Measurements from ENCODE around the gene RALGPS1.

The RALGPS1 gene

DNA sequence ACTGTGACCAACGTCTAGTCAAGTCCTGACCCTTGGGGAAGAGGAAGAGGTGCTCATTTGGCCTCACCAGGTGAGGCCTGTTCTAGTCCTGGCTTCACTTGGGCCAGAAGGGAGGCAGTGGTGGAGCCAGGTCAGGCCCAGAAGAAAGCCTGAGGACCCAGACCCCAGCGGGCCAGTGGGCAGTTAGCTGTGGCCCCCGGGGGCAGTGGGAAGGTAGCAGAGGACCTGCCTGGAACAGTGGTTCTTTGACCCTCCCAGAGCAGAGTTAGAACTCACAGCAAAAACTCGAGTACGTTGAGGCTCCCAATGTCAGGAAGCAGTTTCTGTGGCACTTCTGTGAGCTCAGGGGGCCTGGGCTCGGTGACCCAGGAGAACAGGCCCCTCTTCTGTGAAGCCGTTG is 284.0 kb downstream of the RALGPS1 start:
- no peaks in the 10 kb centered on the region for H3K27me3 ChIP-seq
- TF ChIP-seq, protein P1, sequence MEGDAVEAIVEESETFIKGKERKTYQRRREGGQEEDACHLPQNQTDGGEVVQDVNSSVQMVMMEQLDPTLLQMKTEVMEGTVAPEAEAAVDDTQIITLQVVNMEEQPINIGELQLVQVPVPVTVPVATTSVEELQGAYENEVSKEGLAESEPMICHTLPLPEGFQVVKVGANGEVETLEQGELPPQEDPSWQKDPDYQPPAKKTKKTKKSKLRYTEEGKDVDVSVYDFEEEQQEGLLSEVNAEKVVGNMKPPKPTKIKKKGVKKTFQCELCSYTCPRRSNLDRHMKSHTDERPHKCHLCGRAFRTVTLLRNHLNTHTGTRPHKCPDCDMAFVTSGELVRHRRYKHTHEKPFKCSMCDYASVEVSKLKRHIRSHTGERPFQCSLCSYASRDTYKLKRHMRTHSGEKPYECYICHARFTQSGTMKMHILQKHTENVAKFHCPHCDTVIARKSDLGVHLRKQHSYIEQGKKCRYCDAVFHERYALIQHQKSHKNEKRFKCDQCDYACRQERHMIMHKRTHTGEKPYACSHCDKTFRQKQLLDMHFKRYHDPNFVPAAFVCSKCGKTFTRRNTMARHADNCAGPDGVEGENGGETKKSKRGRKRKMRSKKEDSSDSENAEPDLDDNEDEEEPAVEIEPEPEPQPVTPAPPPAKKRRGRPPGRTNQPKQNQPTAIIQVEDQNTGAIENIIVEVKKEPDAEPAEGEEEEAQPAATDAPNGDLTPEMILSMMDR (IDR thresholded peaks at IDR 0.05) = no peak
- H3K9me3 ChIP-seq = no peaks in the 10 kb centered on the region
- H3K4me1 ChIP-seq (ENCODE audit: control insufficient read depth in 1 of 2, insufficient read depth in 1 of 2, low read depth in 1 of 2, low read length in 1 of 2) = no peaks in the 10 kb centered on the region
- no peak overlapping the region for H3K27ac ChIP-seq
- H3K36me3 ChIP-seq = peaks cover 18% of the 10 kb centered on the region
- no peak overlapping the region for H3K4me3 ChIP-seq (ENCODE audit: low read depth in 1 of 2, low read length in 1 of 2)

DNA sequence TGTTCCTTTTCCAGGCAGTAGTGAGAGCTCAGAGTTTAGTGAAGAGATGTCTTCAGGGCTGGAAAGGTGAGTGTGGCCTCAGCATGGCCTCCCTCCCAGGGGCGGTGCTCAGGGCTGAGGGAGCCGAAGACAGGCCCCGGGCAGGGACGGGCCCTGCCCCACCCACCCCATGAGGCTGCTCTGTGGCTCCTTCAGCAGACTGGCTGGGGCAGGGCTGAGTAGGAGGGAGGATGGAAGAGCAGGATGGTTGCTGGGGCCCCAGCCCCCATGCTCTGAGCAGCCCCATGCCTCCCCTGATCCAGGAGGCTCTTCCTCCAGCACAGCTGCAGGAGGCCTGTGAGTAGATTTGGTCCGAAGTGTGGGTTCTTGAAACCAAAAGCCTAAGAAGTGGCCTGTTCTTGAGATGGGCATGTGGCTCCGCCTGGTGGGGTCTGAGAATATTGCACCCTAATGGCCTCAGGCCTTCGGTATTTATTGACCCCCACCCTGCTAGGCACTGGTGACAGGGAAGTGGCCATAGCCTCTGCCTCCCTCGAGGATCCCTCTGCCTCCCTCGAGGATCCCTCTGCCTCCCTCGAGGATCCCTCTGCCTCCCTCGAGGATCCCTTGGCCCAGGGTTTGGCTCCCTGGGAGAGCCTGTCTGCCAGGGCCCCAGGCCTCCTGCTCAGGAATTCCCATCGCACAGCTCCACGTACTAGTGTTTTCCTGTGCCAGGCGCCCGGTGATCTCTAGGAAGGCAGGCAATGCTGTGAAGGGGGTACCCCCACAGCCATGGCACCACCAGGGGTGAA is 284.6 kb downstream of the RALGPS1 start:
- Histone ChIP-seq H3K27me3 (no peaks in the 10 kb centered on the region), H3K4me1 (ENCODE audit: control insufficient read depth in 1 of 2, insufficient read depth in 1 of 2, low read depth in 1 of 2, low read length in 1 of 2) (no peaks in the 10 kb centered on the region), H3K9me3 (no peaks in the 10 kb centered on the region), H3K4me3 (ENCODE audit: low read depth in 1 of 2, low read length in 1 of 2) (no peak overlapping the region), H3K36me3 (peaks cover 18% of the 10 kb centered on the region), H3K27ac (no peak overlapping the region)
- TF ChIP-seq, protein P1 (IDR thresholded peaks at IDR 0.05) = peak; percentile 19

DNA sequence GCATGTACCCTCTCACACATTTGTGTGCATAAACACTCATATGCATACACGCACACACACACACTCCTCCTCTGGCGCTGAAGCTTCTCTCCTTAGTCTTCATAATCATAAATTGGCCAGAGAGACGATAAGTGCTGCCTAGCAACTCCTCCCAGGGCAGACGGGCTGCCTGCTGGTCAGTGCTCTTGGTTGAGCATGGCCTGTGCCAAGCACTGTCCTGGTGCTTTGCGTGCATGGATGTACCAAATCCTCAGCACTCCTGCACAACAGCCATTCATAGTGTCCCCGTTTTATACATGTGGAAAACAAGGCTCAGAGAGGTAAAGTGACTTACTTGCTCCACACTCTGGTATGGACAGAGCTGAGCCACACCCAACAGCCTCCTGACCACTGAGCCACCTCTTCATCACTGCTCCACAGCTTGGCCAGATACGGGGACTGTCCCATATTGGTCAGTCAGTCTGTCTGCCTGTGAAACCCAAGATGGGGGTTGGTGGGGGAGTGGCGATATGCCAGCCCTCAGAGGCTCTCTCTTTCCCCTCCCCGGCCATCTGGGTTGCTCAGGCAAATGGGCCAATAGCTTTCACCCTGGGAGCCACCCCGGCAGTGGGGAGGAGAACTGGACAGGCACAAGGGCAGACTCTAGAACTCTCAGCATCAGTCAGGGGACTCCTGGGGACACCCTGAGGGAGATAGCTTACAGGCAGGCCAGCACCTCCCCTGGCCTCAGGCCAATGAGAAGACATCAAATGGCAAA is 285.7 kb downstream of the RALGPS1 start:
- Histone ChIP-seq H3K4me1 (ENCODE audit: control insufficient read depth in 1 of 2, insufficient read depth in 1 of 2, low read depth in 1 of 2, low read length in 1 of 2) (no peaks in the 10 kb centered on the region), H3K27ac (no peak overlapping the region), H3K36me3 (peaks cover 18% of the 10 kb centered on the region), H3K9me3 (no peaks in the 10 kb centered on the region), H3K27me3 (no peaks in the 10 kb centered on the region), H3K4me3 (ENCODE audit: low read depth in 1 of 2, low read length in 1 of 2) (no peak overlapping the region)
- TF ChIP-seq, protein P1 (IDR thresholded peaks at IDR 0.05) = no peak

DNA sequence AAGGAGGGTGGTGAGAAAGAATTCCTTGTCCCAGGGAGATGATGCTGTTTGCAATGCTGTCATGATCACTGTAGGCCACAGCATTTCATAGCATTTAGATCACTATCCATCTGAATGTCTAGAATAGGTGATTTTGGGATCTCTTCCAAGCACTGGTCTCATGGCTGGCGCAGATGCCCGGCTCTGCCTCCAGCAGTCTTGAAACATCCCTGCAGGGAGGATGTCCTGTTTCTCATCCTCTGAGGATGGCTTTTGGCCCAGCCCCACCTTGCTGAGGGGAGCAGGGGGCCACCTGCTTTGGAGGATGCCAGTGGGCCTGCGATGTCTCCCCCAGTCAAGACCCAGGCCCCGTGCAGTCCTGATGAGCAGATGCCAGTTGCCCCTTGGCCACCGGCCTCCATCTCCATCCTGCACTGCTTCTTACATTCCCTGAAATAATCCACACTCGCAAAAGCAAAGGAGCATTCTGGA is 286.5 kb downstream of the RALGPS1 start:
- TF ChIP-seq, protein P1 (IDR thresholded peaks at IDR 0.05) = no peak
- H3K27me3 ChIP-seq = peaks cover 4% of the 10 kb centered on the region
- peaks cover 15% of the 10 kb centered on the region for H3K36me3 ChIP-seq
- no peaks in the 10 kb centered on the region for H3K9me3 ChIP-seq
- H3K27ac ChIP-seq = no peak overlapping the region
- H3K4me1 ChIP-seq (ENCODE audit: control insufficient read depth in 1 of 2, insufficient read depth in 1 of 2, low read depth in 1 of 2, low read length in 1 of 2) = no peaks in the 10 kb centered on the region
- no peak overlapping the region for H3K4me3 ChIP-seq (ENCODE audit: low read depth in 1 of 2, low read length in 1 of 2)

DNA sequence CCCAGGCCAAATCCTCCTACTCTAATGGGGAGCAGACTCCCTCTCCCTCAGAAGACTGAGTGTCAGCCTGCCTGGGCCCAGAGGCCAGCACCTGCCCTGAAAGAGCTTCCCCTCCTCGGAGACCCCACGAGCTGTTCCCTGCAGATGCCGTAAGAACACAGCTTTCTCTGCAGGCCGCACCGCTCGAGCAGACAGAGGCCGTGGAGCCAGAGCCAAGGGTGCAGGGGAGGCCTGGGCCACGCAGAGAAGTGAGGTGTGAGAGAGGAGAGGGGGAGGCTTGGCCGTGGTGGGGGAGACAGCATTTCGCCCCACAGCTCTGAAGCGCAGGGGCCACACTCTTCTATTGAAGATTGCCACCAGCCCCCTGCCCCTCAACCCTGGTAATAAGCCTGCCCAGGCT is 287.1 kb downstream of the RALGPS1 start:
- Histone ChIP-seq H3K4me1 (ENCODE audit: control insufficient read depth in 1 of 2, insufficient read depth in 1 of 2, low read depth in 1 of 2, low read length in 1 of 2) (no peaks in the 10 kb centered on the region), H3K9me3 (no peaks in the 10 kb centered on the region), H3K4me3 (ENCODE audit: low read depth in 1 of 2, low read length in 1 of 2) (no peak overlapping the region), H3K27ac (no peak overlapping the region), H3K36me3 (peaks cover 9% of the 10 kb centered on the region), H3K27me3 (peaks cover 4% of the 10 kb centered on the region)
- TF ChIP-seq, protein P1 (IDR thresholded peaks at IDR 0.05) = no peak
